Naive B cell (primary cell): ENCODE results near the gene ABCC9. TPM values are rescaled to one million over a fixed set of nuclear protein-coding genes. Genes with fewer than 3 reads are reported as not detected.
"Not testable (repeated sequence)": the region's sequence is repeated elsewhere in the genome, so short reads cannot be mapped to it uniquely, and the experiment has no call there.

ENCODE experiments used
- ATAC-seq, 2 donors: fragments of 150-1000 bp; cut with Tn5 transposase; 2 replicates each; pipeline ENCODE4 v1.10.0; 2021; ENCODE audit warnings: low read depth in 2 of 2, mild to moderate bottlenecking in 2 of 2, moderate library complexity in 2 of 2
- DNase-seq: peaks from one replicate; pipeline ENCODE4 v3.0.0; 2022
- H3K27ac Mint-ChIP-seq, 6 donors: one replicate each; pipeline ENCODE4 v1.8.0; 2020 to 2022; ENCODE audit warnings: mild to moderate bottlenecking in 6 of 6, mixed read lengths in 6 of 6, moderate library complexity in 5 of 6, inconsistent platforms in 2 of 6
- H3K27me3 Mint-ChIP-seq, 3 donors: one replicate each; pipeline ENCODE4 v1.8.0; 2021 to 2022; ENCODE audit warnings: mixed read lengths in 3 of 3, mild to moderate bottlenecking in 1 of 3
- H3K36me3 Mint-ChIP-seq, 2 donors: one replicate each; pipeline ENCODE4 v1.8.0; 2020 to 2022; ENCODE audit warnings: mixed read lengths in 2 of 2, inconsistent platforms in 1 of 2, mild to moderate bottlenecking in 1 of 2
- H3K4me1 Mint-ChIP-seq, 3 donors: one replicate each; pipeline ENCODE4 v1.8.0; 2020 to 2022; ENCODE audit warnings: mixed read lengths in 3 of 3, inconsistent platforms in 1 of 3, mild to moderate bottlenecking in 1 of 3, moderate library complexity in 1 of 3
- H3K4me3 Mint-ChIP-seq, 8 donors: one replicate each; pipeline ENCODE4 v1.8.0; 2020 to 2022; ENCODE audit warnings: mild to moderate bottlenecking in 8 of 8, mixed read lengths in 8 of 8, moderate library complexity in 8 of 8, inconsistent platforms in 2 of 8
- H3K9me3 Mint-ChIP-seq, 7 donors: one replicate each; pipeline ENCODE4 v1.8.0; 2020 to 2022; ENCODE audit warnings: mixed read lengths in 7 of 7, mild to moderate bottlenecking in 5 of 7, inconsistent platforms in 2 of 7, moderate library complexity in 1 of 7
- polyA plus RNA-seq, 6 donors: library from polyadenylated mRNA; unstranded; fragments of 300-500 nt; fragmentation: Illumina TruSeq; gene quantifications; one replicate each; pipeline ENCODE4 v1.2.3, GENCODE V29; 2021; ENCODE audit warnings: low read depth in 6 of 6

ABCC9 gene
- polyA plus RNA-seq, 6 donors from 2014 or later, result not detected

GRCh38 chr12:21918456-21918855 is 22.8 kb downstream of the ABCC9 start:
- Mint-ChIP-seq H3K4me3 (no peak overlapping the region), H3K27ac (no peak overlapping the region)
- no peak for ATAC-seq

GRCh38 chr12:21913823-21914222 is 27.4 kb downstream of the ABCC9 start:
- ATAC-seq (no peak), DNase-seq (no peak)
- Mint-ChIP-seq H3K4me1 (no peaks in the 10 kb centered on the region), H3K27ac (no peak overlapping the region), H3K36me3 (no peaks in the 10 kb centered on the region), H3K4me3 (no peak overlapping the region), H3K9me3 (no peaks in the 10 kb centered on the region), H3K27me3 (no peaks in the 10 kb centered on the region)

More at GRCh38 chr12:21918456-21918855, 22.8 kb downstream of the ABCC9 start:
- no peaks in the 10 kb centered on the region for H3K4me1 Mint-ChIP-seq
- peaks cover 0 to 6% (median 0%) of the 10 kb centered on the region in 7 donors for H3K9me3 Mint-ChIP-seq
- no peak for DNase-seq
- H3K27me3 Mint-ChIP-seq, result no peaks in the 10 kb centered on the region
- no peaks in the 10 kb centered on the region for H3K36me3 Mint-ChIP-seq

- DNase-seq, result no peak
- Mint-ChIP-seq H3K27ac (no peak overlapping the region), H3K36me3 (no peaks in the 10 kb centered on the region), H3K27me3 (no peaks in the 10 kb centered on the region), H3K4me3 (no peak overlapping the region), H3K4me1 (no peaks in the 10 kb centered on the region), H3K9me3 (no peaks in the 10 kb centered on the region)
- no peak for ATAC-seq
Measured at GRCh38 chr12:21912318-21912717, 28.9 kb downstream of the ABCC9 start.

- Mint-ChIP-seq H3K4me3 (no peak overlapping the region), H3K36me3 (no peaks in the 10 kb centered on the region), H3K4me1 (no peaks in the 10 kb centered on the region), H3K27me3 (no peaks in the 10 kb centered on the region), H3K9me3 (peaks cover 0 to 2% (median 0%) of the 10 kb centered on the region in 7 donors), H3K27ac (no peak overlapping the region)
- no peak for DNase-seq
- no peak for ATAC-seq
Measured at GRCh38 chr12:21911832-21912231, 29.4 kb downstream of the ABCC9 start.

GRCh38 chr12:21910657-21911056 is 30.6 kb downstream of the ABCC9 start:
- Mint-ChIP-seq H3K36me3 (no peaks in the 10 kb centered on the region), H3K27ac (no peak overlapping the region), H3K9me3 (peaks cover 0 to 7% (median 0%) of the 10 kb centered on the region in 7 donors), H3K27me3 (no peaks in the 10 kb centered on the region), H3K4me3 (no peak overlapping the region), H3K4me1 (no peaks in the 10 kb centered on the region)
- ATAC-seq (no peak), DNase-seq (no peak)

- Mint-ChIP-seq H3K9me3 (peaks cover 0 to 16% (median 4%) of the 10 kb centered on the region in 7 donors), H3K27me3 (no peaks in the 10 kb centered on the region), H3K4me3 (no peak overlapping the region), H3K4me1 (no peaks in the 10 kb centered on the region), H3K27ac (no peak overlapping the region), H3K36me3 (no peaks in the 10 kb centered on the region)
- no peak for DNase-seq
- ATAC-seq, result no peak
Measured at GRCh38 chr12:21907948-21908837, 33.0 kb downstream of the ABCC9 start.

- DNase-seq, result no peak
- H3K36me3 Mint-ChIP-seq, result no peaks in the 10 kb centered on the region
- H3K9me3 Mint-ChIP-seq, result peaks cover 0 to 17% (median 6%) of the 10 kb centered on the region in 7 donors
- H3K4me1 Mint-ChIP-seq, result no peaks in the 10 kb centered on the region
- H3K27ac Mint-ChIP-seq, result no peak overlapping the region
- H3K27me3 Mint-ChIP-seq, result no peaks in the 10 kb centered on the region
- no peak for ATAC-seq
- H3K4me3 Mint-ChIP-seq, result no peak overlapping the region
Measured at GRCh38 chr12:21906919-21907493, 34.2 kb downstream of the ABCC9 start.

- not testable (repeated sequence) for H3K36me3 Mint-ChIP-seq, H3K27ac Mint-ChIP-seq, DNase-seq, H3K4me1 Mint-ChIP-seq, H3K27me3 Mint-ChIP-seq, H3K4me3 Mint-ChIP-seq, H3K9me3 Mint-ChIP-seq, ATAC-seq
Measured at GRCh38 chr12:21899532-21899931, 41.7 kb downstream of the ABCC9 start.

GRCh38 chr12:21895651-21896050 is 45.6 kb downstream of the ABCC9 start:
- H3K36me3 Mint-ChIP-seq, result no peaks in the 10 kb centered on the region
- no peaks in the 10 kb centered on the region for H3K4me1 Mint-ChIP-seq
- no peak for ATAC-seq

GRCh38 chr12:21894792-21895595 is 46.2 kb downstream of the ABCC9 start:
- no peak overlapping the region for H3K27ac Mint-ChIP-seq
- no peaks in the 10 kb centered on the region for H3K36me3 Mint-ChIP-seq
- H3K4me1 Mint-ChIP-seq, result no peaks in the 10 kb centered on the region
- H3K27me3 Mint-ChIP-seq, result no peaks in the 10 kb centered on the region
- no peak for DNase-seq
- no peak overlapping the region for H3K4me3 Mint-ChIP-seq
- H3K9me3 Mint-ChIP-seq, result peaks cover 0 to 10% (median 4%) of the 10 kb centered on the region in 7 donors
- no peak for ATAC-seq

More at GRCh38 chr12:21895651-21896050, 45.6 kb downstream of the ABCC9 start:
- DNase-seq, result no peak
- Mint-ChIP-seq H3K27ac (no peak overlapping the region), H3K27me3 (no peaks in the 10 kb centered on the region), H3K4me3 (no peak overlapping the region), H3K9me3 (peaks cover 0 to 8% (median 2%) of the 10 kb centered on the region in 7 donors)

GRCh38 chr12:21893924-21894323 is 47.3 kb downstream of the ABCC9 start:
- H3K36me3 Mint-ChIP-seq, result no peaks in the 10 kb centered on the region
- DNase-seq (no peak), ATAC-seq (no peak)
- H3K4me1 Mint-ChIP-seq, result no peaks in the 10 kb centered on the region
- H3K27ac Mint-ChIP-seq, result no peak overlapping the region
- H3K4me3 Mint-ChIP-seq, result no peak overlapping the region
- no peaks in the 10 kb centered on the region for H3K27me3 Mint-ChIP-seq
- H3K9me3 Mint-ChIP-seq, result peaks cover 0 to 10% (median 4%) of the 10 kb centered on the region in 7 donors

GRCh38 chr12:21892341-21892740 is 48.9 kb downstream of the ABCC9 start:
- DNase-seq (no peak), ATAC-seq (no peak)
- Mint-ChIP-seq H3K36me3 (no peaks in the 10 kb centered on the region), H3K27ac (no peak overlapping the region), H3K27me3 (no peaks in the 10 kb centered on the region), H3K9me3 (peaks cover 0 to 6% (median 4%) of the 10 kb centered on the region in 7 donors), H3K4me1 (no peaks in the 10 kb centered on the region), H3K4me3 (no peak overlapping the region)

- Mint-ChIP-seq H3K27me3 (peaks cover 0 to 2% (median 0%) of the 10 kb centered on the region in 3 donors), H3K36me3 (no peaks in the 10 kb centered on the region), H3K4me3 (no peak overlapping the region), H3K27ac (no peak overlapping the region), H3K4me1 (no peaks in the 10 kb centered on the region), H3K9me3 (peaks cover 0 to 4% (median 2%) of the 10 kb centered on the region in 7 donors)
- ATAC-seq, result no peak
- no peak for DNase-seq
Measured at GRCh38 chr12:21891751-21892217, 49.4 kb downstream of the ABCC9 start.
